ENCODE data around the gene MEF2C.

Gene MEF2C

GRCh38 chr5:88837222-88837621 is 45.8 kb downstream of the MEF2C start:
- H3K4me3 ChIP-seq (ENCODE audit: low read length) = no peak overlapping the region
- no peak for DNase-seq (ENCODE audit: low read depth)
- no peak for TF ChIP-seq CTCF (conservative IDR thresholded peaks at IDR 0.05; ENCODE audit: low read length)

- DNase-seq (ENCODE audit: low read depth) = no peak
- H3K4me3 ChIP-seq (ENCODE audit: low read length) = peak overlapping the region; percentile 2; the same call in 1 of the 2 replicates
These were observed 46.7 kb downstream of the MEF2C start for GRCh38 chr5:88836195-88836838.

GRCh38 chr5:88834499-88834898 is 48.5 kb downstream of the MEF2C start:
- H3K4me3 ChIP-seq (ENCODE audit: low read length) = no peak overlapping the region
- no peak for DNase-seq (ENCODE audit: low read depth)
- no peak for TF ChIP-seq CTCF (conservative IDR thresholded peaks at IDR 0.05; ENCODE audit: low read length)

More at GRCh38 chr5:88836195-88836838, 46.7 kb downstream of the MEF2C start:
- TF ChIP-seq CTCF (conservative IDR thresholded peaks at IDR 0.05; ENCODE audit: low read length) = no peak

- no peak for TF ChIP-seq CTCF (conservative IDR thresholded peaks at IDR 0.05; ENCODE audit: low read length)
These were observed 48.9 kb downstream of the MEF2C start for GRCh38 chr5:88834131-88834462.

GRCh38 chr5:88833371-88834130 is 49.4 kb downstream of the MEF2C start:
- H3K4me3 ChIP-seq (ENCODE audit: low read length) = no peak overlapping the region
- DNase-seq (ENCODE audit: low read depth) = peak; percentile 57
- TF ChIP-seq CTCF (conservative IDR thresholded peaks at IDR 0.05; ENCODE audit: low read length) = peak; percentile 30; the same call in 1 of the 2 replicates

More at GRCh38 chr5:88834131-88834462, 48.9 kb downstream of the MEF2C start:
- H3K4me3 ChIP-seq (ENCODE audit: low read length) = no peak overlapping the region
- DNase-seq (ENCODE audit: low read depth) = no peak

GRCh38 chr5:88831816-88832215 is 51.2 kb downstream of the MEF2C start:
- DNase-seq (ENCODE audit: low read depth) = no peak
- H3K4me3 ChIP-seq (ENCODE audit: low read length) = no peak overlapping the region
- TF ChIP-seq CTCF (conservative IDR thresholded peaks at IDR 0.05; ENCODE audit: low read length) = no peak

GRCh38 chr5:88830567-88830966 is 52.4 kb downstream of the MEF2C start:
- peak; percentile 24 for DNase-seq (ENCODE audit: low read depth)
- no peak overlapping the region for H3K4me3 ChIP-seq (ENCODE audit: low read length)
- no peak for TF ChIP-seq CTCF (conservative IDR thresholded peaks at IDR 0.05; ENCODE audit: low read length)

Measured in AG10803 (cell line).